Liver (tissue), 9 donors: ENCODE data around the gene TTC28. TPM values are rescaled to one million over a fixed set of nuclear protein-coding genes. Genes with fewer than 3 reads are reported as not detected.

Experiments used
- DNase-seq: peaks from one replicate; pipeline ENCODE4 v3.0.0-alpha.2; 2017; ENCODE audit warnings: low spot score
- H3K27ac ChIP-seq, 2 donors: one replicate each; pipeline ENCODE4 v1.7.0; 2013; ENCODE audit warnings: inconsistent platforms in 2 of 2, low read length in 2 of 2, control low read depth in 1 of 2, low read depth in 1 of 2, mild to moderate bottlenecking in 1 of 2
- H3K27me3 ChIP-seq, 4 donors: one replicate each; pipeline versions ENCODE4 v1.6.1 to v1.7.0; 2013; ENCODE audit warnings: low read length in 3 of 4, inconsistent platforms in 1 of 4, mild to moderate bottlenecking in 1 of 4, moderate library complexity in 1 of 4; ENCODE audit not compliant: control insufficient read depth in 4 of 4, insufficient read depth in 4 of 4
- H3K36me3 ChIP-seq, 4 donors: one replicate each; pipeline versions ENCODE4 v1.6.1 to v1.7.0; 2013; ENCODE audit warnings: low read length in 3 of 4, mild to moderate bottlenecking in 3 of 4, low read depth in 1 of 4, moderate library complexity in 1 of 4; ENCODE audit not compliant: control insufficient read depth in 4 of 4, insufficient read depth in 3 of 4
- H3K4me1 ChIP-seq, 4 donors: one replicate each; pipeline versions ENCODE4 v1.6.1 to v1.7.0; 2013; ENCODE audit warnings: low read length in 3 of 4, mild to moderate bottlenecking in 3 of 4, moderate library complexity in 1 of 4; ENCODE audit not compliant: control insufficient read depth in 4 of 4, insufficient read depth in 4 of 4
- H3K4me3 ChIP-seq, 3 donors: one replicate each; pipeline versions ENCODE4 v1.6.1 to v1.7.0; 2013; ENCODE audit warnings: low read length in 3 of 3, control low read depth in 1 of 3, low read depth in 1 of 3, mild to moderate bottlenecking in 1 of 3
- H3K9ac ChIP-seq, 2 donors: one replicate each; pipeline ENCODE4 v1.7.0; 2013; ENCODE audit warnings: low read length in 2 of 2, mild to moderate bottlenecking in 2 of 2, moderate library complexity in 2 of 2, control low read depth in 1 of 2, low read depth in 1 of 2
- H3K9me3 ChIP-seq, 4 donors: one replicate each; pipeline versions ENCODE4 v1.6.1 to v1.7.0; 2013; ENCODE audit warnings: low read length in 3 of 4; ENCODE audit not compliant: control insufficient read depth in 4 of 4
- EGR1 ChIP-seq, 2 donors: IDR thresholded peaks; 2 replicates each; pipeline ENCODE4 v1.6.1; 2016 to 2018; ENCODE audit warnings: antibody characterized with exemption in 2 of 2, low read depth in 2 of 2
- FOXA1 ChIP-seq: IDR thresholded peaks from 2 replicates; pipeline ENCODE4 v1.6.1; 2016; ENCODE audit warnings: antibody characterized with exemption
- FOXA2 ChIP-seq: IDR thresholded peaks from 2 replicates; pipeline ENCODE4 v1.6.1; 2016; ENCODE audit warnings: antibody characterized with exemption
- GABPA ChIP-seq, 2 donors: IDR thresholded peaks in 1 of 2; conservative IDR thresholded peaks in 1 of 2; 2 replicates each; pipeline ENCODE4 v1.6.1; 2016; ENCODE audit warnings: antibody characterized with exemption in 2 of 2, mild to moderate bottlenecking in 1 of 2, moderate library complexity in 1 of 2
- HNF4A ChIP-seq, 2 donors: conservative IDR thresholded peaks; 2 replicates each; pipeline ENCODE4 v1.6.1; 2016; ENCODE audit warnings: antibody characterized with exemption in 2 of 2, mild to moderate bottlenecking in 2 of 2
- HNF4G ChIP-seq: IDR thresholded peaks from 2 replicates; pipeline ENCODE4 v1.6.1; 2016; ENCODE audit warnings: antibody characterized with exemption
- JUND ChIP-seq, 2 donors: IDR thresholded peaks; 2 replicates each; pipeline ENCODE4 v1.6.1; 2016; ENCODE audit warnings: antibody characterized with exemption in 2 of 2
- NR2F2 ChIP-seq: IDR thresholded peaks from 2 replicates; pipeline ENCODE4 v1.6.1; 2016; ENCODE audit warnings: antibody characterized with exemption
- RAD21 ChIP-seq, 2 donors: IDR thresholded peaks; 2 replicates each; pipeline ENCODE4 v1.6.1; 2016; ENCODE audit warnings: antibody characterized with exemption in 2 of 2, mild to moderate bottlenecking in 2 of 2
- RXRA ChIP-seq, 2 donors: IDR thresholded peaks; 2 replicates each; pipeline ENCODE4 v1.6.1; 2017 to 2018; ENCODE audit warnings: antibody characterized with exemption in 2 of 2, mild to moderate bottlenecking in 1 of 2
- YY1 ChIP-seq: IDR thresholded peaks from 2 replicates; pipeline ENCODE4 v1.6.1; 2016; ENCODE audit warnings: antibody characterized with exemption, mild to moderate bottlenecking
- WGBS: extraction: QIAGEN DNeasy Blood & Tissue Kit; methylation state at CpG from one replicate; pipeline ENCODE4 v1.1.7; 2013; 5-methylcytosine and 5-hydroxymethylcytosine counted together
- polyA plus RNA-seq, 2 donors: library from polyadenylated mRNA; stranded (reverse) in 1 of 2; unstranded in 1 of 2; fragments of 200-250 nt in 1 of 2; fragments of >200 nt in 1 of 2; fragmentation: Nextera tagmentation in 1 of 2; extraction: Ambion mirVana in 1 of 2; gene quantifications; one replicate each; pipeline versions ENCODE4 v1.2.1 to v1.2.3, GENCODE V29; 2013 to 2015
- total RNA-seq, 2 donors: library from RNA; depleted of rRNA; stranded (reverse); fragments of >200 nt; gene quantifications; one replicate each; pipeline ENCODE4 v1.2.3, GENCODE V29; 2014
- TF ChIP-seq, protein P1 (sequence below): IDR thresholded peaks from 2 replicates; pipeline ENCODE4 v1.6.1; 2016; ENCODE audit warnings: antibody characterized with exemption
- TF ChIP-seq, protein P2 (sequence below): fragments of 150-350 bp; IDR thresholded peaks from 2 replicates; pipeline ENCODE4 v1.5.1; 2017; ENCODE audit warnings: improper control_type of control experiment, low read depth, low read length; ENCODE audit not compliant: missing input control
- TF ChIP-seq, protein P3 (sequence below): IDR thresholded peaks from 2 replicates; pipeline ENCODE4 v1.6.1; 2016; ENCODE audit warnings: antibody characterized with exemption
- TF ChIP-seq, protein P4 (sequence below): IDR thresholded peaks from 2 replicates; pipeline ENCODE4 v1.6.1; 2016; ENCODE audit warnings: antibody characterized with exemption, mild to moderate bottlenecking
- donor health status: healthy.
- donor health status: healthy.
- donor health status: healthy.
- donor health status: healthy.
- donor health status: healthy.

The TTC28 gene
- total and polyA plus RNA-seq, 4 donors, result 4.2 to 19.4 (median 5.9) TPM

DNA sequence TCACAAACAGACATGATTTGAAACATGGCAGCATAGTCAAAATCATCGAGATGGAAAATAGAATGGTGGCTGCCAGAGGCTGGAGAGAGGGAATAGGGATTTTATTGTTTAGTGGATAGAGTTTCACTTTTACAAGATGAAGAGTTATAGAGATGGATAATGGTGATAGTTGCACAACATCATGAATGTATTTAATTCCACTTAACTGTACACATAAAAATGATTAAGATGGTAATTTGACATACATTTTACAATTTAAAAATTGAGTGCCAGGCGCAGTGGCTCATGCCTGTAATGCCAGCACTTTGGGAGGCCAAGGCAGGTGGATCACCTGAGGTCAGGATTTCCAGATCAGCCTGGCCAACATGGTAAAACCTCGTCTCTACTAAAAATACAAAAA is 21.2 kb downstream of the TTC28 start:
- Histone ChIP-seq H3K4me1 (no peaks in the 10 kb centered on the region), H3K27me3 (no peaks in the 10 kb centered on the region), H3K27ac (no peak overlapping the region), H3K4me3 (no peak overlapping the region), H3K9me3 (no peaks in the 10 kb centered on the region), H3K9ac (no peak overlapping the region), H3K36me3 (no peaks in the 10 kb centered on the region)
- no peak for DNase-seq
- no peak for TF ChIP-seq YY1
- no peak for TF ChIP-seq RAD21 (IDR thresholded peaks at IDR 0.05)
- TF ChIP-seq NR2F2, result no peak
- TF ChIP-seq, protein P1, sequence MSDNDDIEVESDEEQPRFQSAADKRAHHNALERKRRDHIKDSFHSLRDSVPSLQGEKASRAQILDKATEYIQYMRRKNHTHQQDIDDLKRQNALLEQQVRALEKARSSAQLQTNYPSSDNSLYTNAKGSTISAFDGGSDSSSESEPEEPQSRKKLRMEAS, result no peak
- no peak for TF ChIP-seq JUND (IDR thresholded peaks at IDR 0.05)
- TF ChIP-seq, protein P2, sequence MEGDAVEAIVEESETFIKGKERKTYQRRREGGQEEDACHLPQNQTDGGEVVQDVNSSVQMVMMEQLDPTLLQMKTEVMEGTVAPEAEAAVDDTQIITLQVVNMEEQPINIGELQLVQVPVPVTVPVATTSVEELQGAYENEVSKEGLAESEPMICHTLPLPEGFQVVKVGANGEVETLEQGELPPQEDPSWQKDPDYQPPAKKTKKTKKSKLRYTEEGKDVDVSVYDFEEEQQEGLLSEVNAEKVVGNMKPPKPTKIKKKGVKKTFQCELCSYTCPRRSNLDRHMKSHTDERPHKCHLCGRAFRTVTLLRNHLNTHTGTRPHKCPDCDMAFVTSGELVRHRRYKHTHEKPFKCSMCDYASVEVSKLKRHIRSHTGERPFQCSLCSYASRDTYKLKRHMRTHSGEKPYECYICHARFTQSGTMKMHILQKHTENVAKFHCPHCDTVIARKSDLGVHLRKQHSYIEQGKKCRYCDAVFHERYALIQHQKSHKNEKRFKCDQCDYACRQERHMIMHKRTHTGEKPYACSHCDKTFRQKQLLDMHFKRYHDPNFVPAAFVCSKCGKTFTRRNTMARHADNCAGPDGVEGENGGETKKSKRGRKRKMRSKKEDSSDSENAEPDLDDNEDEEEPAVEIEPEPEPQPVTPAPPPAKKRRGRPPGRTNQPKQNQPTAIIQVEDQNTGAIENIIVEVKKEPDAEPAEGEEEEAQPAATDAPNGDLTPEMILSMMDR, result no peak
- TF ChIP-seq HNF4A (conservative IDR thresholded peaks at IDR 0.05), result no peak
- no peak for TF ChIP-seq EGR1 (IDR thresholded peaks at IDR 0.05; ENCODE audit: low read depth in 2 of 2)
- TF ChIP-seq, protein P3, sequence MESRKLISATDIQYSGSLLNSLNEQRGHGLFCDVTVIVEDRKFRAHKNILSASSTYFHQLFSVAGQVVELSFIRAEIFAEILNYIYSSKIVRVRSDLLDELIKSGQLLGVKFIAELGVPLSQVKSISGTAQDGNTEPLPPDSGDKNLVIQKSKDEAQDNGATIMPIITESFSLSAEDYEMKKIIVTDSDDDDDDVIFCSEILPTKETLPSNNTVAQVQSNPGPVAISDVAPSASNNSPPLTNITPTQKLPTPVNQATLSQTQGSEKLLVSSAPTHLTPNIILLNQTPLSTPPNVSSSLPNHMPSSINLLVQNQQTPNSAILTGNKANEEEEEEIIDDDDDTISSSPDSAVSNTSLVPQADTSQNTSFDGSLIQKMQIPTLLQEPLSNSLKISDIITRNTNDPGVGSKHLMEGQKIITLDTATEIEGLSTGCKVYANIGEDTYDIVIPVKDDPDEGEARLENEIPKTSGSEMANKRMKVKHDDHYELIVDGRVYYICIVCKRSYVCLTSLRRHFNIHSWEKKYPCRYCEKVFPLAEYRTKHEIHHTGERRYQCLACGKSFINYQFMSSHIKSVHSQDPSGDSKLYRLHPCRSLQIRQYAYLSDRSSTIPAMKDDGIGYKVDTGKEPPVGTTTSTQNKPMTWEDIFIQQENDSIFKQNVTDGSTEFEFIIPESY, result no peak
- TF ChIP-seq FOXA1, result no peak
- no peak for TF ChIP-seq HNF4G
- no peak for TF ChIP-seq FOXA2
- TF ChIP-seq RXRA (IDR thresholded peaks at IDR 0.05), result no peak
- TF ChIP-seq, protein P4, sequence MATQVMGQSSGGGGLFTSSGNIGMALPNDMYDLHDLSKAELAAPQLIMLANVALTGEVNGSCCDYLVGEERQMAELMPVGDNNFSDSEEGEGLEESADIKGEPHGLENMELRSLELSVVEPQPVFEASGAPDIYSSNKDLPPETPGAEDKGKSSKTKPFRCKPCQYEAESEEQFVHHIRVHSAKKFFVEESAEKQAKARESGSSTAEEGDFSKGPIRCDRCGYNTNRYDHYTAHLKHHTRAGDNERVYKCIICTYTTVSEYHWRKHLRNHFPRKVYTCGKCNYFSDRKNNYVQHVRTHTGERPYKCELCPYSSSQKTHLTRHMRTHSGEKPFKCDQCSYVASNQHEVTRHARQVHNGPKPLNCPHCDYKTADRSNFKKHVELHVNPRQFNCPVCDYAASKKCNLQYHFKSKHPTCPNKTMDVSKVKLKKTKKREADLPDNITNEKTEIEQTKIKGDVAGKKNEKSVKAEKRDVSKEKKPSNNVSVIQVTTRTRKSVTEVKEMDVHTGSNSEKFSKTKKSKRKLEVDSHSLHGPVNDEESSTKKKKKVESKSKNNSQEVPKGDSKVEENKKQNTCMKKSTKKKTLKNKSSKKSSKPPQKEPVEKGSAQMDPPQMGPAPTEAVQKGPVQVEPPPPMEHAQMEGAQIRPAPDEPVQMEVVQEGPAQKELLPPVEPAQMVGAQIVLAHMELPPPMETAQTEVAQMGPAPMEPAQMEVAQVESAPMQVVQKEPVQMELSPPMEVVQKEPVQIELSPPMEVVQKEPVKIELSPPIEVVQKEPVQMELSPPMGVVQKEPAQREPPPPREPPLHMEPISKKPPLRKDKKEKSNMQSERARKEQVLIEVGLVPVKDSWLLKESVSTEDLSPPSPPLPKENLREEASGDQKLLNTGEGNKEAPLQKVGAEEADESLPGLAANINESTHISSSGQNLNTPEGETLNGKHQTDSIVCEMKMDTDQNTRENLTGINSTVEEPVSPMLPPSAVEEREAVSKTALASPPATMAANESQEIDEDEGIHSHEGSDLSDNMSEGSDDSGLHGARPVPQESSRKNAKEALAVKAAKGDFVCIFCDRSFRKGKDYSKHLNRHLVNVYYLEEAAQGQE, result no peak
- 94% methylated on average over 3 of the region's 3 CpGs for WGBS

DNA sequence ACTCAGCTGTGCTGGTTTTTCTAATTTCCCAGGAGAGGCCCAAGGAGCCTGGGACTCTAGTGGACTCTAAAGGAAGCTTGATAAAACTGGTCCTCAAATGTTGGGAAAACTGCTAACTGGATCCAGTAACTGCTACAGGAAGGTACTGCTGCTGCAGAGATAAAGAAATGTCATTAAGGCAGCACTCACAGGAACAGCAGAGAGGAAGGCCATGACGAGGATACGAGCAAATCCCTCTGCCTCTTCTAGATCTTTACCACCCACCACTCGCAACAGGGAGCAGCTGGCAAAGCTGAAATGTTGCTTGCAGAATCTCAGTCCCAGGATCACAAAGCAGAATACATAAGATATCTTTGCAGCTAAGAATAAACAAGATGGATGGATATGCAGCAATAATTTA is 23.5 kb downstream of the TTC28 start:
- TF ChIP-seq RAD21 (IDR thresholded peaks at IDR 0.05) (no peak), HNF4G (no peak), GABPA (IDR thresholded peaks at IDR 0.05 in 1 of 2, conservative IDR thresholded peaks at IDR 0.05 in 1 of 2) (no peak)
- TF ChIP-seq, protein P4, result no peak
- TF ChIP-seq, protein P1, result no peak
- TF ChIP-seq, protein P3, result no peak
- H3K9me3 ChIP-seq, result peaks cover 0 to 8% (median 0%) of the 10 kb centered on the region in 4 donors
- H3K27ac ChIP-seq, result no peak overlapping the region
- DNase-seq, result no peak
- 85% methylated on average over 3 of the region's 3 CpGs for WGBS
- no peaks in the 10 kb centered on the region for H3K27me3 ChIP-seq
- H3K4me1 ChIP-seq, result no peaks in the 10 kb centered on the region
- no peak overlapping the region for H3K4me3 ChIP-seq
- no peak overlapping the region for H3K9ac ChIP-seq
- peaks cover 0 to 3% (median 0%) of the 10 kb centered on the region in 4 donors for H3K36me3 ChIP-seq
